GM12892 (cell line): Measurements from ENCODE around the gene PIP4K2A.
A peak's percentile ranks its signal among the peaks of the same experiment; 100 is the strongest.

ENCODE experiments used
- DNase-seq: peaks from one replicate; pipeline ENCODE4 v3.0.0; 2011; ENCODE audit not compliant: insufficient read length
- FAIRE-seq: peaks from 2 replicates; lab custom pipeline; 2011; peaks lifted over from hg19 to GRCh38; lab: Jason Lieb, UNC
- POLR2A ChIP-seq: IDR thresholded peaks from 2 replicates; pipeline ENCODE4 v1.6.1; 2011; ENCODE audit warnings: low read depth, low read length, control low read depth
- POLR2AphosphoS5 ChIP-seq: IDR thresholded peaks from 2 replicates; pipeline ENCODE4 v1.6.1; 2011; ENCODE audit warnings: low read depth, low read length, control low read depth
- TAF1 ChIP-seq: IDR thresholded peaks from 2 replicates; pipeline ENCODE4 v1.6.1; 2011; ENCODE audit warnings: low read depth, mild to moderate bottlenecking, control low read depth, low read length, borderline replicate concordance

Gene PIP4K2A

GRCh38 chr10:22593636-22594198 lies 120.7 kb downstream of the PIP4K2A start:
- TF ChIP-seq TAF1 (no peak), POLR2A (no peak), POLR2AphosphoS5 (no peak)
- no peak for DNase-seq
- no peak for FAIRE-seq

GRCh38 chr10:22593026-22593425 lies 121.4 kb downstream of the PIP4K2A start:
- FAIRE-seq = no peak
- no peak for DNase-seq
- TF ChIP-seq POLR2A (no peak), POLR2AphosphoS5 (no peak), TAF1 (no peak)

GRCh38 chr10:22589851-22590514 lies 124.4 kb downstream of the PIP4K2A start:
- DNase-seq (no peak), FAIRE-seq (peak; percentile 14)
- TF ChIP-seq TAF1 (no peak), POLR2A (no peak), POLR2AphosphoS5 (no peak)

DNA sequence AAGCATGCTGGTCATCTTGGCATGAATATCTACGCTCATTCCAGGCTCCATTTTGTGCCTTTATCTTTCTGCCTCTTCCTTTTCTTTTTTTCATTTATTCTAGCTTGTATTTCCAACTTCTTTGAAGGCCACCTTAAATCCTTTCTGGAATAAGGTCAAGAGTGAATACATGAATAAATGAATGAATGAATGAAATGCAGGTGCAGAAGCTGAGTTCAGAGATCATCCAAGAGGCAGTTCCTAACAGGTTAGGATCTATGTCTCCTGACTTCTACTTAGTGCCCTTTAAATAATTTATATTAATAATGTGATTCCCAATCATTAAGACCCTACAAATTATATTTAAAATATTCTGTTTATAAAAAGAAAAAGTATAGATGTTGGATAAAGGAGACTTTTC lies 125.9 kb downstream of the PIP4K2A start:
- TF ChIP-seq TAF1 (no peak), POLR2AphosphoS5 (no peak), POLR2A (no peak)
- FAIRE-seq (no peak), DNase-seq (no peak)

GRCh38 chr10:22583683-22584082 lies 130.7 kb downstream of the PIP4K2A start:
- DNase-seq (no peak), FAIRE-seq (no peak)
- TF ChIP-seq TAF1 (no peak), POLR2A (no peak)

- DNase-seq = no peak
- FAIRE-seq = no peak
- no peak for TF ChIP-seq TAF1
- no peak for TF ChIP-seq POLR2A
- TF ChIP-seq POLR2AphosphoS5 = no peak
Observed at GRCh38 chr10:22581461-22581860, 132.9 kb downstream of the PIP4K2A start.

DNA sequence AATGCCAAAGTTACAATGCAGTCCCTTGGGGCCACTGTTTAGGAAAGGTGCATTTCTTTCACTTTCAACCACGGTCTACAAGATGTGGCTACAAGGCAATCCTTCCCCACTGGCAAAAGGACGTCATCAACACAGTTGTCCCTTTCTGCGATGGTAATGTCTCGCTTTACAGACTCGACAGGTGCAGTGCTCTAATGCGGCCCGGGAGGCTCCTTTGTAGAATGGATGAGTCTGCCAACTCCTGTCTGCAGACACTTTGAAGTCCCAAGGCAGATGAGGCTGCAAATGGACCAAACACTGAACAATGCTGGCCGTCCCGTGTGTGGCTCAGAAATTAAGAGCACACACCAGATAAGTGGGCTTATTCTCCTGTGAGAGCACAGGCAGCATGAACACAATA lies 133.7 kb downstream of the PIP4K2A start:
- no peak for DNase-seq
- TF ChIP-seq POLR2AphosphoS5 = no peak
- no peak for TF ChIP-seq POLR2A
- TF ChIP-seq TAF1 = no peak
- FAIRE-seq = no peak

GRCh38 chr10:22579826-22580225 lies 134.6 kb downstream of the PIP4K2A start:
- no peak for TF ChIP-seq POLR2AphosphoS5
- no peak for TF ChIP-seq POLR2A
- TF ChIP-seq TAF1 = no peak
- no peak for FAIRE-seq

DNA sequence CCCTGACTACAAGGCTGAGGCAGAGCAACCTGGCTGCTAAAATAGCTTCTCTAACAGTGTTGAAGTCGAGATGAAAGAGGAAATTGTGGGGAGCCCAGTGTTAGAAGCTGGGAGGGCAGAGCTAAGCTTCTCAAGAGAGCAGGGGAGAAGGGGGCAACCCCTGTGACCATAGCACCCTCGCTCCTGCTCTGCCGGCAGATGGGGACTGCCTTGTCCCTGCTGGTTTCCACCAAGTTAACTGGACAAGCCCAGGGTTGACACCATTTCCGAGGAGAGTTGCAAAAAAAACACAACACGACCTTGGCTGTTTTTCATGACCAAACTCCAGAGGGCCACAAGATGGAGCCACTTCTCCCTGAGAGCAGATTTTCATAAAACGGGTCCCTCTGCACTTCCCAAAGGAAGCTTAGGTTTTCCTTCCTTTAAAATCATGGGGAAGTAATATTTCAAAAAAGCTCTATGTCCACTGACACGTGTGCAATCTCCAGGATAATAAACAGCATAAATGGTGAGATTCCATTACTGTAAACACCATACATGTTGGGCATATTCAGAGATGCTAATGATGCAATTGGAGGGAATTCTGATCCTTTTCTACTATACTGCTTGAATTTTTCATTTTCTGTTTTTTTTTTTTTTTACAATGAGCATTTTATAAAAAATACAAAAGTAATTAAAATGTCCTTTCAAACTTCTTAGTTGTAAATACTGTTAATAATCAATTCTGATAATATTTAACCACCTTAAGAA lies 140.4 kb downstream of the PIP4K2A start:
- DNase-seq (no peak), FAIRE-seq (no peak)
- TF ChIP-seq TAF1 (no peak), POLR2AphosphoS5 (no peak), POLR2A (no peak)

More at GRCh38 chr10:22579826-22580225, 134.6 kb downstream of the PIP4K2A start:
- DNase-seq = no peak

DNA sequence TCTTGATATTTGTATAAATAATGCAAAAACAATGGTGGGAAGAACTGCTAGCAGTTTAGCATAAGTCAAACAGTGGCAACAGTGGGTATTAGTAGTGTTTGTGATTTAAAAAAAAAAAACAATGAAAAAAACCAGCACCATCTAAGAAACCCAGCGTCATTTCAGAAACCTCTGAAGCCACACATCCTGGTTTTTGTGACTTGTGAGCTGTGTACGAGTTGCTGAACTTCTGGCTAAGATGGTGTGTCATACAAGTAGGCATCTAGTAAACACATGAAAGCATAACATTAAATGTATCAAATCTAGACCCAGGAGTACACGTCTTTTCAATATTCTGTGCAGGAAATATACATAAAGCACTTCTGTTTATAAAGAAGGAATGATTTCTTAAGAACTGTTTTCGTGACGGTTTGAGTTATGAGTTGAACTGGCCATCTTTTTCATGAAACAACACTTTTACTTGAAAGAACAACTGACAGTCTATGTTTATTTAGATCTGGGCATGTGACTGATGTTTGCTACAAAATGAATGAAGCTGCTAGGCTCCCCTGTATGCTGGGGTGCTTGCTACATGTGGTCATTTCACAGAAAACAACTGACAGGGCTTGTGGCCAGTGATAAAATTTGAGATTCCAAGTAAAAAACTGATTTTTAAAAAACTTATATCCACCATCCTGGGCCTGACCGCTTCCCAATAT lies 143.5 kb downstream of the PIP4K2A start:
- no peak for TF ChIP-seq POLR2A
- no peak for TF ChIP-seq POLR2AphosphoS5
- no peak for TF ChIP-seq TAF1
- FAIRE-seq (no peak), DNase-seq (no peak)

GRCh38 chr10:22570234-22570633 lies 144.1 kb downstream of the PIP4K2A start:
- TF ChIP-seq TAF1 (no peak), POLR2A (no peak), POLR2AphosphoS5 (no peak)
- FAIRE-seq (no peak), DNase-seq (no peak)
